Stimulated activated CD8-positive, alpha-beta memory T cell treated with anti-CD3 and anti-CD28 coated beads, Interleukin-4, amount 100 ng/mL, for 1 hour (primary cell): ENCODE results near the gene ZNF341.

Experiments used
- DNase-seq, 2 donors: peaks; one replicate each; pipeline ENCODE4 v3.0.0-alpha.2; 2020; ENCODE audit warnings: low read depth in 2 of 2, low spot score in 1 of 2

ZNF341 gene

DNA sequence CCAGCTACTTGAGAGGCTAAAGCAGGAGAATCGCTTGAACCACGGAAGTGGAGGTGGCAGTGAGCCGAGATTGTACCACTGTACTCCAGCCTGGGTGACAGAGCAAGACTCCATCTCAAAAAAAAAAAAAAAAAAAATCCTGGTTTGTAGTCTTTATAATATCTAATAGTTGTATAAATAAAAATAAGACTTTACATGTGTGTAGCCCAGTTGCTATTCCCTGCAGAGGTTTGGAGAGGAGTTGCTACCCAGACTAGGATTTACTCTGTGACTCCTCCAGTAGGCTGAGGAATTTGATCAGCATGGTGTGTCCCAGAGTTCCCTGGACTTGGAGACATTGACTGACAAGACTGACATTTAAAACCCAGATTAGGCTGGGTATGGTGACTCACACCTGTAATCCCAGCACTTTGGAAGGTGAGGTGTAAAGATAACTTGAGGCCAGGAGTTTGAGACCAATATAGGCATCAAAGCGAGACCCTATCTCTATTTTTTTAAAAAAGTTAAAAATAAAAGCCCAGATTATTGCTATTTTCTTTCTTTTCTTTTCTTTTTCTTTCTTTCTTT, 89.6 kb downstream of the ZNF341 start:
- no peak for DNase-seq

- no peak for DNase-seq
Observed at GRCh38 chr20:33822423-33822822, 90.6 kb downstream of the ZNF341 start.

DNA sequence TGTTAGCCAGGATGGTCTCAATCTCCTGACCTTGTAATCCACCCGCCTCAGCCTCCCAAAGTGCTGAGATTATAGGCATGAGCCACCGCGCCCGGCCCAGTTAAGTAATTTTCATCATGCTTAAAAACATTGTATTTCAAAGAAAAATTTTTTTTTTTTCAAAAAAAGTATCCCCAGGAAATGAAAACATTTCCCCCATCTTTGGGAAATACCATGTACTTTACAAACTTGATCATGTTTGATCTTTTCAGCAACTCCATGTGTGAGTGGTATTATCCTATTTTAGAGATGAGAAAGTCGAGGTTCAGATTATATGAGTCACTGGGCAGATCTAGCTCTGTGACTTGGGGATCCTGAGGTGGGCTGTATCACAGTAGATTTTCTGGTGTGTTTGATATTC, 91.2 kb downstream of the ZNF341 start:
- DNase-seq = no peak

- DNase-seq = no peak
Observed at GRCh38 chr20:33824852-33825251, 93.1 kb downstream of the ZNF341 start.

- no peak for DNase-seq
Observed at GRCh38 chr20:33825340-33826269, 93.8 kb downstream of the ZNF341 start.

DNA sequence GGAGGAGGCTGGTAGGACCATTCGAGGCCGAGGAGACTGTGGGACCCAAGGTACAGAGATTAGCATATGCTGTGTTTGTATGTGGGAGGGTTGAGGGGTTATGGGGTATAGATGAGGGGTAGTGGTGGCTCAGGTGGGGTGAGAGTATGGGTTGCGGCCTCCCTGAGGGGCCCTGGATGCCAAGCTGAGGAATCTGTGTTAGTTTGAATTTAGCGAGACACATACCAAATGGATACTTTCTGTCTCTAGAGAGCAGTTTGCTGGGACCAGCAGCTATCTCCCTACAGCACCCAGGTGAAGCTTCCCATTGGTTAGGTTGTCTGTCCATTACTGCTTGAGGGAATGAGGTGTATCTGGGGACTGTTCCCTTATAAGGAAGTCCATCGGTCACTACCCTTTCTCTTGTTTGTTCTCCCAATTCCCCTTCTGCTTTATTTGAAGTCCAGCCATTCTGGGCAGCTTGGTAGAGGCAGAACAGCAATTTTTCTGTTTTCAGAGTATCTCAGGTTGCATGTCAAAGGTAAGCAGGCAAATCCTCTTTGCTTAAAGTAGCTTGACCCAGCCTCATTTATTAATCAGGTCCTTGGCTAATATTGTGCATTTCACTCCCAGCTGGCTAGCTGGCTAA, 94.6 kb downstream of the ZNF341 start:
- no peak for DNase-seq

DNA sequence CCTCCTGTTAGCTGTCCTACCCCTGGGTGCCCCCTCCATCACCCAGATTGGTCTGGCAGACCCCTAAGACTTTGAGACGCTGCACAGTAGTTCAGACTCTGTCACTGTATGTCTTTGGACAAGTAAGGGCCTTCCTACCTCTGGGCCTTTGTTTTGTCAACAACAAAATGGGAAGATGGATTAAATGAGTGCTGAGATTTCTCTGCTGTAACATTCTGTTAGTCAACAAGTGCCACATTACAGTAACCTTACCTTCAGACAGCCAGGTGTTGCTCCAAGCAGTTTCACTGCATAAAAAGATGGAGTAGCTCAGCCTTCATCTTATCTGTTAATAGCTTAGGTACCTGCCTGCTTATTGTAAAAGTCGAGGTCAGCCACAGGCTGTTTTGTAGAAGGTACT, 95.3 kb downstream of the ZNF341 start:
- DNase-seq = no peak

GRCh38 chr20:33827634-33828325, 96.0 kb downstream of the ZNF341 start:
- DNase-seq = no peak

DNA sequence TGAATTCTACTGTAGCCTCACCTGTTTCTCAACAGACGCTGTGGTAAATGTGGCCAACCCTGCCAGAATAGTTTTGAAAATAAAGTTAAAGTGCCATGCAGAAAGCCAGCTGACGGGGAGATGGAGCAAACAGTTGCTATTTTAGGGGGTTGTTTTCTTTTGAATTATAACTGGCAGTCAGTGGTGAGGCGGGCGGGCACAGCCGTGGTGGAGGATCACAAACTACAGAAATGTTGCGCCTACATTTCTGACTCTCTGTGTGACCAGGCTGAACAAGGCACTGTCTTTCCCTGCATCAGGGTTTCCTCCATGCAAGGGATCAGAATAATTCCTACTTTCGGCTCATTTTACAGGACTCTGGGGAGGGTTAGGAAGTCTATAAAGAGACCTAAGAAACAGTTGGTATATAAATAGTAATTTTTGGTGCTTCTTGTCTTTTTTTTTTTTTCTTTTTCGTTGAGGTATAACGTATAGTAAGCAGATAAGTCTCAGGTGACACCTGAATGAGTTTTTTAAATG, 96.6 kb downstream of the ZNF341 start:
- DNase-seq = no peak

DNA sequence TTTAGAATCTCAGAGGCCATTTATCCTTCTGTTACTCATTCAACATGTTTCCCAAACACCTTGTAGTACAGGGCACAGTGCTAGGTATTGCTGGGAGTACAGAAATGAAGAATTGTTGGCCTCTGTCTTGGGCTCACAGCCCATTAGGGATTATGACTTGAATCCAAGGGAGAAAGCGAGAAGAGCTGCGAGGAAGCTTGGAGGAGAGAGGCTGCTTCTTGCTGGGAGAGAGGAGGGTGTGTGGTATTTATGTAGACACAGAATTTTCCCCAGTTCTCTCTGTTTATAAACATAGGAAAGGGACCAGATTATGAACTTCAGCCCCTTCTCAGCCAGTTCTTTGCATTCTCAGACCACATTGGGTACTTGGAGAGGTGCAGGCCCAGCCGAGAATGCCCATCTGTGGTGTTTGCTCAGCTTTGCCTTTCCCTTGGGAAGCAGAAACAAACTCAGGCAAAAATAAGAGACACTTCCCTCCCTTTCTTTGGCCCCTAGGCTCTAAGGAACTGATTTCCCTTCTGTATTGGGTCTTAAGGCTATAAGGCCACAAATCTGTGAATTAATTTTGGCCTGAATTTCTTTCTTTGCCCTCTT, 97.3 kb downstream of the ZNF341 start:
- DNase-seq = no peak

- no peak for DNase-seq
Observed at GRCh38 chr20:33829636-33830035, 97.8 kb downstream of the ZNF341 start.

DNA sequence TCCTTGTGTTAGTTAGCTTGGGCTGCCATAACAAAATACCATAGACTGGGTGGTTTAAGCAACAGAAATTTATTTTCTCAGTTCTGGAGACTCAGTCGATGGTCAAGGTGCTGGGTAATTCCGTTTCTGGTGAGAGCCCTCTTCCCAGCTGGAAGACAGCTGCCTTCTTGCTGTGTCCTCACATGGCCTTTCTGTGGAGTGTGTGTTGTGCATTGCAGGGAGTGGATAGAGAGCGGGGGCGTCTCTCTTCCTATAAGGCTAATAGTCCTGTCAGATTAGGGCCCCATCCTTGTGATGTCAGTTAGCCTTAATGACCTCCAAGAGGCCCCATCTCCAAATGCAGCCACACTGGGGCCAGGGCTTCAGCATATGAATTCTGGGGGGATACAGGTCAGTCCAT, 98.6 kb downstream of the ZNF341 start:
- no peak for DNase-seq

- no peak for DNase-seq
Observed at GRCh38 chr20:33832103-33832804, 100.5 kb downstream of the ZNF341 start.

DNA sequence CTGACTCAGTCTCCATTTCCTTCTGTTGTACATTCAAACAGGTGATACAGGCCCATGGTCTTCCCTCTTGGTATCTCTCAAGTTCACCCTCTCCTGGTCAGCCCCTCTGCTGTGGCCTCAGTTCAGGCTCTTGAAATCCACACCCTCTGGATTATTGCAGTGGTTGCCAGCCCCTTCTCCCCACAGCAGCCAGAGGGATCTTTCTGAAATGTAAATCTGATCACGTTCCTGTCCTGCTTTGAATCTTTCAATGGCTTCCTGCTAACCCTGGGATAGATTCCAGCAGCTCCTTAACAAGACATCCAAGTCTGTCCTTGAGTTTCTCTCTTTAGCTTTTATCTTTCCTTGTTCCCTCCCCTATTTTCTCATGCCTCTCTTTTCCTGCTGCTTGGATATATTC, 101.5 kb downstream of the ZNF341 start:
- no peak for DNase-seq

GRCh38 chr20:33835615-33836172, 103.9 kb downstream of the ZNF341 start:
- no peak for DNase-seq

GRCh38 chr20:33836277-33836676, 104.5 kb downstream of the ZNF341 start:
- DNase-seq = no peak

DNA sequence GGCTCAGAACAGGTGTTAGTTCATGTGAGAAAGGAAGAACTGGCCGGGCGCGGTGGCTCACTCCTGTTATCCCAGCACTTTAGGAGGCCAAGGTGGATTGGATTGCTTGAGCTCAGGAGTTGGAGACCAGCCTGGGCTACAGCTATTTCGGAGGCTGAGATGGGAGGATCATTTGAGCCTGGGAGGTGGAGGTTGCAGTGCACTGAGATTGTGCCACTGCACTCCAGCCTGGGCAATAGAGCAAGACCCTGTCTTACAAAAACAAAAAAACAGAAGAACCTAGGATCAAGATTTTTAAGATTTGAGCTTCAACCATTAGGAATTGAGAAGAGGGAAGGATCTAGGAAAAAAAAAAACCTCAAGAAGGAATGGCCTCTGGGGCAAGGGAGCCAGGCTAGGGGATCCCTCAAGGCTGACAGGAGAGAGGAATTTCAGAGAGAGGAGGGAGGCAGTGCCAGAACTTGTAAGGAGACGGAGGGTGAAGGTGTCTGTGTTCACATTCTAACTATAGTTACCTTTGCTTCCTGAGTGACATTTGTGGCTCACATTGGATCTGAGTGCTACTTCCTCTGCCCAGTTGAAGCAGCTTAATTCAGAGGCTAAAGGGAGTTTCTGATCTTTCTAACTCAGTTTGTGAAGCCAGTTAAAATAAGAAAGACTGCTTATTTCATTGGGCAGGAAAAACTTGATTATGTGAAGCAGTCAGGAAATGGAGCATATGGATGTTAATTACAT, 105.5 kb downstream of the ZNF341 start:
- no peak for DNase-seq

GRCh38 chr20:33838035-33838864, 106.5 kb downstream of the ZNF341 start:
- no peak for DNase-seq

GRCh38 chr20:33839591-33839990, 107.8 kb downstream of the ZNF341 start:
- DNase-seq = no peak
